ENCODE results near the gene KCTD1. TPM values are rescaled to one million over a fixed set of nuclear protein-coding genes. Genes with fewer than 3 reads are reported as not detected.

Gene KCTD1
- total and polyA plus RNA-seq, 8 donors, result 7.1 to 118 (median 12.9) TPM

- no peaks in the 10 kb centered on the region for H3K36me3 ChIP-seq
- no peak overlapping the region for H3K27ac ChIP-seq
- no peaks in the 10 kb centered on the region for H3K9me3 ChIP-seq
- 49 to 62% (median 54%) methylated on average over 4 of the region's 4 CpGs for WGBS, 5 donors
- H3K4me3 ChIP-seq, result no peak overlapping the region
- H3K4me1 ChIP-seq, result no peaks in the 10 kb centered on the region
- no peak for DNase-seq
- H3K27me3 ChIP-seq, result no peaks in the 10 kb centered on the region
- TF ChIP-seq POLR2A (IDR thresholded peaks at IDR 0.05), result no peak
- TF ChIP-seq, protein P1, sequence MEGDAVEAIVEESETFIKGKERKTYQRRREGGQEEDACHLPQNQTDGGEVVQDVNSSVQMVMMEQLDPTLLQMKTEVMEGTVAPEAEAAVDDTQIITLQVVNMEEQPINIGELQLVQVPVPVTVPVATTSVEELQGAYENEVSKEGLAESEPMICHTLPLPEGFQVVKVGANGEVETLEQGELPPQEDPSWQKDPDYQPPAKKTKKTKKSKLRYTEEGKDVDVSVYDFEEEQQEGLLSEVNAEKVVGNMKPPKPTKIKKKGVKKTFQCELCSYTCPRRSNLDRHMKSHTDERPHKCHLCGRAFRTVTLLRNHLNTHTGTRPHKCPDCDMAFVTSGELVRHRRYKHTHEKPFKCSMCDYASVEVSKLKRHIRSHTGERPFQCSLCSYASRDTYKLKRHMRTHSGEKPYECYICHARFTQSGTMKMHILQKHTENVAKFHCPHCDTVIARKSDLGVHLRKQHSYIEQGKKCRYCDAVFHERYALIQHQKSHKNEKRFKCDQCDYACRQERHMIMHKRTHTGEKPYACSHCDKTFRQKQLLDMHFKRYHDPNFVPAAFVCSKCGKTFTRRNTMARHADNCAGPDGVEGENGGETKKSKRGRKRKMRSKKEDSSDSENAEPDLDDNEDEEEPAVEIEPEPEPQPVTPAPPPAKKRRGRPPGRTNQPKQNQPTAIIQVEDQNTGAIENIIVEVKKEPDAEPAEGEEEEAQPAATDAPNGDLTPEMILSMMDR (IDR thresholded peaks at IDR 0.05), result no peak
- TF ChIP-seq EP300 (IDR thresholded peaks at IDR 0.05), result no peak
- TF ChIP-seq POLR2AphosphoS5 (IDR thresholded peaks at IDR 0.05), result no peak
- intact Hi-C loops (cut with DNase I; ENCODE audit: low total_unique reads), result no loop called here
Measured at GRCh38 chr18:26414901-26415440, 133.4 kb downstream of the KCTD1 start.

GRCh38 chr18:26409091-26409490, 139.3 kb downstream of the KCTD1 start:
- H3K27me3 ChIP-seq, result no peaks in the 10 kb centered on the region
- DNase-seq, result no peak
- H3K4me1 ChIP-seq, result no peaks in the 10 kb centered on the region
- H3K27ac ChIP-seq, result no peak overlapping the region
- intact Hi-C loops (cut with DNase I; ENCODE audit: low total_unique reads), result no loop called here
- no peaks in the 10 kb centered on the region for H3K9me3 ChIP-seq
- no peaks in the 10 kb centered on the region for H3K36me3 ChIP-seq
- 67 to 77% (median 70%) methylated on average over 4 of the region's 4 CpGs for WGBS, 5 donors
- TF ChIP-seq POLR2A (IDR thresholded peaks at IDR 0.05), result no peak
- no peak overlapping the region for H3K4me3 ChIP-seq

- H3K36me3 ChIP-seq, result no peaks in the 10 kb centered on the region
- H3K4me3 ChIP-seq, result no peak overlapping the region
- 83 to 88% (median 87%) methylated on average over 16 of the region's 16 CpGs for WGBS, 5 donors
- no peaks in the 10 kb centered on the region for H3K9me3 ChIP-seq
- TF ChIP-seq EP300 (IDR thresholded peaks at IDR 0.05), result no peak
- TF ChIP-seq POLR2AphosphoS5 (IDR thresholded peaks at IDR 0.05), result no peak
- no peak for TF ChIP-seq POLR2A (IDR thresholded peaks at IDR 0.05)
- TF ChIP-seq, protein P1 (IDR thresholded peaks at IDR 0.05), result no peak
- no peaks in the 10 kb centered on the region for H3K27me3 ChIP-seq
- intact Hi-C loops (cut with DNase I; ENCODE audit: low total_unique reads), result no loop called here
- no peak for DNase-seq
- H3K4me1 ChIP-seq, result no peaks in the 10 kb centered on the region
- no peak overlapping the region for H3K27ac ChIP-seq
Measured at GRCh38 chr18:26407736-26408601, 140.4 kb downstream of the KCTD1 start.

GRCh38 chr18:26406854-26407517, 141.4 kb downstream of the KCTD1 start:
- Histone ChIP-seq H3K9me3 (no peaks in the 10 kb centered on the region), H3K36me3 (no peaks in the 10 kb centered on the region), H3K4me3 (no peak overlapping the region), H3K4me1 (no peaks in the 10 kb centered on the region), H3K27me3 (no peaks in the 10 kb centered on the region), H3K27ac (no peak overlapping the region)
- intact Hi-C loops (cut with DNase I; ENCODE audit: low total_unique reads), result no loop called here
- DNase-seq, result no peak
- WGBS, 5 donors, result 79 to 89% (median 85%) methylated on average over 15 of the region's 15 CpGs
- TF ChIP-seq POLR2A (IDR thresholded peaks at IDR 0.05) (no peak), EP300 (IDR thresholded peaks at IDR 0.05) (no peak), POLR2AphosphoS5 (IDR thresholded peaks at IDR 0.05) (no peak)
- TF ChIP-seq, protein P1 (IDR thresholded peaks at IDR 0.05), result no peak

All from stomach (tissue), 9 donors.